Left renal pelvis (tissue), 4 donors: Measurements from ENCODE around the gene KATNAL2. TPM values are rescaled to one million over a fixed set of nuclear protein-coding genes. Genes with fewer than 3 reads are reported as not detected.

ENCODE experiments used
- DNase-seq, 4 donors: peaks; one replicate each; pipeline ENCODE4 v3.0.0-alpha.2; 2013; ENCODE audit warnings: low read depth in 4 of 4, low spot score in 3 of 4
- polyA plus RNA-seq, 4 donors: library from polyadenylated mRNA; unstranded; fragments of 120-200 nt; gene quantifications; one replicate each; pipeline ENCODE4 v1.2.1, GENCODE V29; 2013; ENCODE audit not compliant: insufficient read length in 4 of 4

The KATNAL2 gene
- polyA plus RNA-seq, result 10 to 100 TPM in 3 of 4 donors, 1 to 10 TPM in 1; 5.7 to 12.6 (median 10.7) TPM

- DNase-seq, result peak; percentile 46 to 68 (median 54)
These were observed at the start of gene KATNAL2, which contains the start of gene PIAS2 for GRCh38 chr18:46917108-46917802. Gene KATNAL2 (plus strand): TSS chr18:46917602. CDS start chr18:46946873, 29,271 bp downstream. Gene PIAS2 (minus strand): TSS chr18:46917507. CDS start chr18:46917345, 162 bp downstream.

- DNase-seq, result no peak
These were observed 49.1 kb upstream of the KATNAL2 start for GRCh38 chr18:46868169-46868921.

- no peak for DNase-seq
These were observed 39.9 kb upstream of the KATNAL2 start for GRCh38 chr18:46877329-46877987.

- no peak for DNase-seq
These were observed 34.2 kb upstream of the KATNAL2 start for GRCh38 chr18:46883180-46883579.

- DNase-seq, result no peak
These were observed 30.5 kb upstream of the KATNAL2 start for GRCh38 chr18:46886893-46887292.

GRCh38 chr18:46888965-46889364 lies 28.4 kb upstream of the KATNAL2 start:
- DNase-seq, result no peak

GRCh38 chr18:46891742-46892214 lies 25.6 kb upstream of the KATNAL2 start:
- DNase-seq, result no peak

GRCh38 chr18:46892842-46893241 lies 24.6 kb upstream of the KATNAL2 start:
- no peak for DNase-seq

- DNase-seq, result no peak
These were observed 24.0 kb upstream of the KATNAL2 start for GRCh38 chr18:46893360-46893759.

GRCh38 chr18:46894124-46894523 lies 23.3 kb upstream of the KATNAL2 start:
- no peak for DNase-seq

GRCh38 chr18:46899274-46899948 lies 18.0 kb upstream of the KATNAL2 start:
- no peak for DNase-seq

- DNase-seq, result no peak
These were observed 14.0 kb upstream of the KATNAL2 start for GRCh38 chr18:46903406-46903805.

GRCh38 chr18:46909497-46909896 lies 7.9 kb upstream of the KATNAL2 start:
- DNase-seq, result no peak

- no peak for DNase-seq
These were observed 6.5 kb upstream of the KATNAL2 start for GRCh38 chr18:46910856-46911255.

GRCh38 chr18:46915800-46916550 lies 1.4 kb upstream of the KATNAL2 start:
- no peak for DNase-seq

GRCh38 chr18:46916551-46917107 lies 773 bp upstream of the KATNAL2 start:
- DNase-seq, result peak in 3 of 4 donors; percentile 24 to 51 (median 36)

- peak; percentile 37 to 58 (median 48) for DNase-seq
These were observed 600 bp downstream of the KATNAL2 start for GRCh38 chr18:46917803-46918600.

- DNase-seq, result no peak
These were observed 2.7 kb downstream of the KATNAL2 start for GRCh38 chr18:46920067-46920466.

GRCh38 chr18:46920653-46921052 lies 3.3 kb downstream of the KATNAL2 start:
- DNase-seq, result no peak
